GM18520 (cell line): ENCODE measurements around the gene CNOT11.
"Not testable (repeated sequence)": the region's sequence is repeated elsewhere in the genome, so short reads cannot be mapped to it uniquely, and the experiment has no call there.

Source experiments
- ATAC-seq: cut with Tn5 transposase; IDR thresholded peaks from one replicate; pipeline ENCODE4 v1.9.1; 2021; ENCODE audit not compliant: unreplicated experiment

Gene CNOT11

GRCh38 chr2:101252408-101253012, at the start of gene CNOT11:
TSS of gene CNOT11 (plus strand) at chr2:101252886. CDS start at chr2:101252965, 79 bp downstream.
- ATAC-seq, result peak; percentile 77

GRCh38 chr2:101204400-101205115, 48.1 kb upstream of the CNOT11 start:
- no peak for ATAC-seq

DNA sequence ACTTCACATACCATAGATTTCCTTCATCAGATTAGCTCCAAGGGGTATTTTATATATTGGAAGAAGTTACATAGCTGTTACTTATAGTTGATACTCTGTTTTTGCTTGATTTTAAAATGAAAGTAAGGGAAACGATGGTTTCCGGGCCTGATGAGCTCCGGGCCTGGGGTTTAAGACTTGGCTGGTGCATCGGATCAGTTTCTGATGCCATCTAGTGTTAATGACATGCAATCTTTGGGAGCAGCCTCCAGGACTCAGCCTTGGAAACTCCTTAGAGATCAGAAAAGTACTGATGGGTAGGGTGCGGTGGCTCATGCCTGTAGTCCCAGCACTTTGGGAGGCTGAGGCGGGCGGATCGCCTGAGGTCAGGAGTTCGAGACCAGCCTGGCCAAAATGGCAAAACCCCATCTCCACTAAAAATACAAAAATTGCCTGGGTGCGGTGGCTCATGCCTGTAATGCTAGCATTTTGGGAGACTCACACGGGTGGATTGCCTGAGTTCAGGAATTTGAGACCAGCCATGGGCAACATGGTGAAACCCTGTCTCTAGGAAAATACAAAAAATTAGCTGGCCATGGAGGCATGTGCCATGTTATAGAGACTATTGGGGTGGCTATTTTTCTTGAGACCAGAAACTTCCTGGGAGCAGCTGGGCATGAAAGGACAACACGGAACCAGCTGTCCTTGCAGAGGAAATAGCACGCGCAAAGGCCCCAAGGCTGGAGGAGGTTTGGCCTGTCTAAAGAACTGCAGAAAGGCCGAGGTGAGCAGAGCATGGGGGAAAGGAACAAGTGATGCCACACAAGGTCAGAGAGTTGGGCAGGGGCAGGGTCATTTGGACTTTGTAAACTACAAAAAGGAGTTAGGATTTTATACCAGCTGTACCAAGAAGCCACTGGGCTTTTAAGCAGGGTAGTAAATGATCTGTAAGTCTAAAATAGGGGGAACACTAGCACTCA, 46.9 kb upstream of the CNOT11 start:
- no peak for ATAC-seq

GRCh38 chr2:101208830-101209229, 43.9 kb upstream of the CNOT11 start:
- no peak for ATAC-seq

GRCh38 chr2:101219246-101219645, 33.4 kb upstream of the CNOT11 start:
- no peak for ATAC-seq

- not testable (repeated sequence) for ATAC-seq
These were observed 32.6 kb upstream of the CNOT11 start for GRCh38 chr2:101220091-101220490.

GRCh38 chr2:101223814-101224231, 28.9 kb upstream of the CNOT11 start:
- peak; percentile 93 for ATAC-seq

DNA sequence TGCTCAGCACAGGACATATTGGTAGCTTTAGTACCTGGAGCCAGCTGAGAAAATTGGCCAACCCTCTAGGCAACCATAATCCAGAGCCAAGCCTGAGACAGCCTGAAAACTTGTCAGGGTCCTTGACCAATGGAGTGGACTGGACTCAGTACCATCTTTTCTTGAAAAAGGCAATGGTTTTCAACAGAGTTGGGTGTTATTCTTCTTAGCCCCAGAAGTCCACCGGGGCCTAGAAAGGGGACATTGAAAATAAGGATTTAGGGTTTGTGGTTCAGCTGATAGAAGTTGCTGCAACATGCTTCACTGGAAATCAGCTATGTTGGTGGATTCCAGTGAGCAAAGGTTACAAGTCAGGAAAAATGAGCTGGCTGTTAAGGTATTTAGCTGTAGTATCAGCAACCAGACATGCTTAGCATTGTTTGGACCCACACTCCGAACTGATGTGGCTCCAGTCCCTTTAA, 22.1 kb upstream of the CNOT11 start:
- ATAC-seq, result no peak

GRCh38 chr2:101231240-101231639, 21.4 kb upstream of the CNOT11 start:
- no peak for ATAC-seq

DNA sequence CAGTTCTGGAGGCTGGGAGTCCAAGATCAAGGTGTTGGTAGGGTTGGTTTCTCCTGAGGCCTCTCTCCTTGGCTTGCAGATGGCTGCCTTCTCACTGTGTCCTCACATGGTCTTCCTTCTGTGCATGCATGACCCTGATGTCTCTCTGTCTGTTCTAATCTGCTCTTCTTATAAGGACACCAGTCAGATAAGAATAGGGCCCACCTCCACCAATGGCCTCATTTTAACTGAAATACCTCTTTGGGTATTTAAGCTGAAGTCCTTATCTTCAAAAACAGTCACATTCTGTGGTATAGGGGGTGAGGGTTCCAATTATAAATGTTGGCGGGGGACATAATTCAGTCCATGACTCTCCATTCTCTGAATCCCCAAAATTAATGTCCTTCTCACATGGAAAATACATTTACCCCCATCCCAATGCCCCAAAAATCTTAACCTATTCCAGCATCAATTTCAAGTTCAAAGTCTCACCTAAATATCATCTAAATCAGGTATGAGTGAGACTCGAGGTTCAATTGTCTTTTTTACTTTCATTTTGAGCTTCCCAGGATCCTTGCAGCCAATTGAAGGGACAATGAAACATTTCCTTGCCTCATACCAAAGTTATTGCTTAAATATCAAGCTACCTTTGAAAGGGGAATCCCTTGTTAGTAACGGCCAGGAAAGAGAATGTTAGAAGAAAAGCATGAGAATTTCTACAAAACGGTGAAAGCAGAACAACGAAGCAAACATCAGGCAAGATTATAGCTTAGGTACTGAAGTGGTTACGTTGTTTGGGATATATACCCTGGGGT, 20.6 kb upstream of the CNOT11 start:
- no peak for ATAC-seq

GRCh38 chr2:101232770-101233169, 19.9 kb upstream of the CNOT11 start:
- ATAC-seq, result no peak

- ATAC-seq, result no peak
These were observed 18.3 kb upstream of the CNOT11 start for GRCh38 chr2:101234169-101234938.

- not testable (repeated sequence) for ATAC-seq
These were observed 16.7 kb upstream of the CNOT11 start for GRCh38 chr2:101235956-101236355.

DNA sequence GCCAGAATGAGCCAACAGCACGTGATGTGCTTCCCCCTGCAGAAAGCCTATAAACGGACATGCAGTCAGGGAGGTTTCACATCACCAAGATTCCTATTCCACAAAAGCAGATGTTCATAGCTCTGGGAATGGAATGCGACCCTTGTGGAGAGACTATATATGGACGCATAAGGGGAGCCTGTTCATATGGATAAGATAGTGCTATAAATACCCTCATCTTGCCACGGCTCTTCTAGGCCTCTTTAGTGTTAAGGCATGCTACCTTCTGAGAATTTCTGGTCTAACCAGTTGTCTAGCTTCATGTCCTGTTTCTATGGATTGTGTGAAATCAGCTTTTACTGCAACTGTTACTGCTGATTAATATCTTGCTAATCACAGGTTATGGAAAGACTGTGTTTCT, 14.7 kb upstream of the CNOT11 start:
- not testable (repeated sequence) for ATAC-seq

DNA sequence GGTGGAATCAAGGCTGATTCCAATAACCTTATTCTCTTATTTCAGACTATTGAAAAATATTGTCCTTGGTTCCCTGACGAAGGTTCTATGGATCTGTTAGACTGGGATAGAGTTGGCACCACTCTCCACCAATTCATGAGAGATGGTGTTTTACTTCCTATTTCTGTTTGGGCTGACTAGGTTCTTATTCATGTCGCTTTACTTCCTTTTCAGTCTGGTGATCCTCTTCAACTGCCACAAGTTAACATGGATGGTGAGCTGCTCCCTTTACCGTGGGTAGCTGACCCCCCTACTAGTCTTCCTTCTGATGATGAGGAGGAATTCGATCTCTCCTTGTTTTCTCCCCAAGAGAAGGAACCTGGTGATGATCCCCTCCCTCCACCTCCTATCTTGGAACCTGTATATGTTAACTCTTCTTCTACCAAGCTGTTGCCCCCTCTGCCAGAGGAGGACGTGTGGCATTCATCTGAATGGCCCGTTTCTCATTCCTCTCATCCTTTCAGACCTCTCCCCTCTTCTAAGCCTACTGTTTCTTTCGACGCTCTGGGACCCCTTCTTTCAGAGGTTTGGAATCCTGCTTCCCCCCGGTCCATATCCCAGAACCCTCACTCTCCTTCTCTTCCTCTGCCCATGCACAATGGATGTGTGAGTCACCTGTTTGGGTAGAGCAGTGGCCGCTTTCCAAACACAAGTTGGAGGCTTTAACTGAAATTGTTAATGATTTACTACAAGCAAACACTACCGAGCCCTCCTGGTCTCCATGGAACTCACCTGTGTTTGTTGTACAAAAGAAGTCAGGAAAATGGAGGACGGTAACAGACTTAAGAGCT, 13.5 kb upstream of the CNOT11 start:
- no peak for ATAC-seq

- not testable (repeated sequence) for ATAC-seq
These were observed 12.9 kb upstream of the CNOT11 start for GRCh38 chr2:101239760-101240118.

- not testable (repeated sequence) for ATAC-seq
These were observed 12.0 kb upstream of the CNOT11 start for GRCh38 chr2:101240694-101241093.

GRCh38 chr2:101241158-101241557, 11.5 kb upstream of the CNOT11 start:
- ATAC-seq, result no peak

DNA sequence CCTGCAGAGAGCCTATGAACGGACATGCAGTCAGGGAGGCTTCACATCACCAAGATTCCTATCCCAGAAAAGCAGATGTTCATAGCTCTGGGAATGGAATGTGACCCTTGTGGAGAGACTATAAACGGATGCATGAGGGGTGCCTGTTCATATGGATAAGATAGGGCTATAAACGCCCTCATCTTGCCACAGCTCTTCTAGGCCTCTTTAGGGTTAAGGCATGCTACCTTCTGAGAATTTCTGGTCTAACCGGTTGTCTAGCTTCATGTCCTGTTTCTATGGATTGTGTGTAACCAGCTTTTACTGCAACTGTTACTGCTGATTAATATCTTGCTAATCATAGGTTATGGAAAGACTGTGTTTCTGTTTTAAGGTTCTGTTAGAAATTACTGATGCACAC, 8.3 kb upstream of the CNOT11 start:
- ATAC-seq, result not testable (repeated sequence)
